Measurements from ENCODE around the gene CEP152.

- TF ChIP-seq, protein P1, sequence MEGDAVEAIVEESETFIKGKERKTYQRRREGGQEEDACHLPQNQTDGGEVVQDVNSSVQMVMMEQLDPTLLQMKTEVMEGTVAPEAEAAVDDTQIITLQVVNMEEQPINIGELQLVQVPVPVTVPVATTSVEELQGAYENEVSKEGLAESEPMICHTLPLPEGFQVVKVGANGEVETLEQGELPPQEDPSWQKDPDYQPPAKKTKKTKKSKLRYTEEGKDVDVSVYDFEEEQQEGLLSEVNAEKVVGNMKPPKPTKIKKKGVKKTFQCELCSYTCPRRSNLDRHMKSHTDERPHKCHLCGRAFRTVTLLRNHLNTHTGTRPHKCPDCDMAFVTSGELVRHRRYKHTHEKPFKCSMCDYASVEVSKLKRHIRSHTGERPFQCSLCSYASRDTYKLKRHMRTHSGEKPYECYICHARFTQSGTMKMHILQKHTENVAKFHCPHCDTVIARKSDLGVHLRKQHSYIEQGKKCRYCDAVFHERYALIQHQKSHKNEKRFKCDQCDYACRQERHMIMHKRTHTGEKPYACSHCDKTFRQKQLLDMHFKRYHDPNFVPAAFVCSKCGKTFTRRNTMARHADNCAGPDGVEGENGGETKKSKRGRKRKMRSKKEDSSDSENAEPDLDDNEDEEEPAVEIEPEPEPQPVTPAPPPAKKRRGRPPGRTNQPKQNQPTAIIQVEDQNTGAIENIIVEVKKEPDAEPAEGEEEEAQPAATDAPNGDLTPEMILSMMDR (IDR thresholded peaks at IDR 0.05) = no peak
- TF ChIP-seq POLR2A (IDR thresholded peaks at IDR 0.05) = no peak
- TF ChIP-seq EP300 (IDR thresholded peaks at IDR 0.05) = no peak
These were observed 17.6 kb upstream of the CEP152 start for GRCh38 chr15:48828471-48828870.

Measured in tibial nerve (tissue), 4 donors.